ENCODE results near the gene MACC1. TPM values are rescaled to one million over a fixed set of nuclear protein-coding genes. Genes with fewer than 3 reads are reported as not detected.

MACC1 gene
- total and polyA plus RNA-seq, 4 donors, result 2.8 to 45.2 (median 14.7) TPM

DNA sequence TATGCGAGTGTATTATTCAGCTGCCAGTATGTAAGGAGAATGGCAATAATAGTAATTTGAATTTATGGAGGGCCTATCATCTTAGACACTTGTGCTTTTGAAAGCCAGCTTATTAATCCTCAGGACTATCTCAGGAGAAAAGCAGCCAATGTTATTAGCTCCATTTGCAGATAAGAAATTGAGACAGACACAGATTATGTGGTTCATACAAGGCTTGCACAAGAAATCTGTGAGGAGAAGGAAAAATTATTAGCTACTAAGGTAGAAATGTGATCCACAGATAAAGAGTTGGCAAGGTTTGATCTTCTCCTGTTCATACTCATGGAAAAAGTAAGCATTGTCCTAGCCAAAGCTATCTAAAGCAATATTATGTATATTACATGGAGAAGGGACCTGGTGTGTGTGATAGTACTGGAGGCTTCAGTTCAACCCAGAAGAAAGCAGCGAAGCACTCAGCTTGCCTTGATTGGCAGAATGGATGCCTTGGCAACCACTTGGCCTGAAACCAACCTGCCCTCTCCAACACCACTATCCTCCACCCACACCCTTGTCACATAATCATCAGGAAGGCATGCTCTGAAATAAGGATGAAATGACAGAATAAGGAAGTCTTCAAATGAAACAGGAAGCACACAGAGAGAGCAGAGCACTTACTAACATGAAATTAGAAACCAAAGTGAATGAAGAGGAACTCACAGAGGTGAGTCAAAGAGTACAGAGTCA, 18.0 kb downstream of the MACC1 start:
- WGBS, 2 donors, result 54 to 62% methylated on average over 2 of the region's 2 CpGs
- Histone ChIP-seq H3K27ac (ENCODE audit: low read depth in 1 of 2, low read length in 1 of 2) (no peak overlapping the region), H3K27me3 (ENCODE audit: control insufficient read depth in 3 of 3, insufficient read depth in 3 of 3, low read length in 2 of 3) (no peaks in the 10 kb centered on the region), H3K9me3 (ENCODE audit: control insufficient read depth in 4 of 4, insufficient read depth in 3 of 4, low read length in 3 of 4) (no peaks in the 10 kb centered on the region), H3K4me3 (no peak overlapping the region), H3K4me1 (ENCODE audit: control insufficient read depth in 5 of 5, insufficient read depth in 5 of 5, low read length in 5 of 5) (peaks cover 0 to 32% (median 3%) of the 10 kb centered on the region in 5 donors), H3K9ac (ENCODE audit: insufficient read depth in 1 of 2, low read length in 2 of 2) (no peak overlapping the region), H3K36me3 (ENCODE audit: control insufficient read depth in 4 of 4, insufficient read depth in 4 of 4, low read length in 4 of 4) (no peaks in the 10 kb centered on the region)
- peak; percentile 78 for ATAC-seq (ENCODE audit: insufficient read depth, low FRiP score)
- peak in 1 of 3 donors; percentile 30 for DNase-seq
- TF ChIP-seq, protein P1, sequence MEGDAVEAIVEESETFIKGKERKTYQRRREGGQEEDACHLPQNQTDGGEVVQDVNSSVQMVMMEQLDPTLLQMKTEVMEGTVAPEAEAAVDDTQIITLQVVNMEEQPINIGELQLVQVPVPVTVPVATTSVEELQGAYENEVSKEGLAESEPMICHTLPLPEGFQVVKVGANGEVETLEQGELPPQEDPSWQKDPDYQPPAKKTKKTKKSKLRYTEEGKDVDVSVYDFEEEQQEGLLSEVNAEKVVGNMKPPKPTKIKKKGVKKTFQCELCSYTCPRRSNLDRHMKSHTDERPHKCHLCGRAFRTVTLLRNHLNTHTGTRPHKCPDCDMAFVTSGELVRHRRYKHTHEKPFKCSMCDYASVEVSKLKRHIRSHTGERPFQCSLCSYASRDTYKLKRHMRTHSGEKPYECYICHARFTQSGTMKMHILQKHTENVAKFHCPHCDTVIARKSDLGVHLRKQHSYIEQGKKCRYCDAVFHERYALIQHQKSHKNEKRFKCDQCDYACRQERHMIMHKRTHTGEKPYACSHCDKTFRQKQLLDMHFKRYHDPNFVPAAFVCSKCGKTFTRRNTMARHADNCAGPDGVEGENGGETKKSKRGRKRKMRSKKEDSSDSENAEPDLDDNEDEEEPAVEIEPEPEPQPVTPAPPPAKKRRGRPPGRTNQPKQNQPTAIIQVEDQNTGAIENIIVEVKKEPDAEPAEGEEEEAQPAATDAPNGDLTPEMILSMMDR (IDR thresholded peaks at IDR 0.05; ENCODE audit: control extremely low read depth, extremely low read depth), result no peak

DNA sequence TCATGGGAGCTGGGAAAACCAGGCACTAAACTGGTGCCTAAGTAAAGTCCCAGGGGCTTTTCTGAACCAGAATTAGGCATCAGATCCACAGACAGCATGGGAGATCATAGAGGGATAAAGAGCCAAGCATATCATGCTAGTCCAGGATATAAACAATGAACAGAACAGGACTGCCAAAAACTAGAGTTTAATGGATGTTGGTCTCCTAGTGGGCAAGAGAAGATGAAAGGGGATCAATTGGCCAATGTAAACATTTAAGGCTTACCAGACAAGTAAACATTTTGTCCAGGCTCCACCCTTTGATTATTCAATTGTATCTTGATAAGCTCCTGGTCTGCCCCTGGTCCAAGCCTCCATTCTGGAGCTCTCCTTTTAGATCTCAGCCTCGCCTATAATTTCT, 18.9 kb downstream of the MACC1 start:
- peaks cover 0 to 40% (median 7%) of the 10 kb centered on the region in 5 donors for H3K4me1 ChIP-seq (ENCODE audit: control insufficient read depth in 5 of 5, insufficient read depth in 5 of 5, low read length in 5 of 5)
- 87 to 92% methylated on average over 1 of the region's 1 CpG for WGBS, 2 donors
- TF ChIP-seq, protein P1 (IDR thresholded peaks at IDR 0.05; ENCODE audit: control extremely low read depth, extremely low read depth), result no peak
- no peak for ATAC-seq (ENCODE audit: insufficient read depth, low FRiP score)
- H3K27ac ChIP-seq (ENCODE audit: low read depth in 1 of 2, low read length in 1 of 2), result no peak overlapping the region
- no peak overlapping the region for H3K4me3 ChIP-seq
- no peaks in the 10 kb centered on the region for H3K27me3 ChIP-seq (ENCODE audit: control insufficient read depth in 3 of 3, insufficient read depth in 3 of 3, low read length in 2 of 3)
- no peak overlapping the region for H3K9ac ChIP-seq (ENCODE audit: insufficient read depth in 1 of 2, low read length in 2 of 2)
- no peaks in the 10 kb centered on the region for H3K36me3 ChIP-seq (ENCODE audit: control insufficient read depth in 4 of 4, insufficient read depth in 4 of 4, low read length in 4 of 4)
- no peaks in the 10 kb centered on the region for H3K9me3 ChIP-seq (ENCODE audit: control insufficient read depth in 4 of 4, insufficient read depth in 3 of 4, low read length in 3 of 4)
- DNase-seq, result no peak

DNA sequence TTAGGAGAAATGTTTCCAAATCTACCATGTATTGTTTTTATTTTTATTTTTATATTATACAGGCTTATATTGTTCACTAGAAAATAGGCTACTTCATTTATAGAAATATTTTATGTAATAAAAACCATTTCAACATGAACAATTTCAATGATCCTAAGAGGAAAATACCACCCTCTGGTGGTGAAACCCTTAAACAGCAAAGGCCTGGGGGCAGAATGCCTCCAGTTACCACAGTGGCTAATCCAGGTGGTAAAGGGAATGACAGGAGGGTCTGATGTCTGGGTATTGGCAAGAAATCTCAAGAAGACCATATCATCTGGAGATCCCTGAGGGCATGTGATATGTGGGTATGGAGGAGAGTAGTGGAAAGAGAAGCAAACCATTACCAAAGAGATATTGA, 19.3 kb downstream of the MACC1 start:
- no peaks in the 10 kb centered on the region for H3K36me3 ChIP-seq (ENCODE audit: control insufficient read depth in 4 of 4, insufficient read depth in 4 of 4, low read length in 4 of 4)
- H3K9ac ChIP-seq (ENCODE audit: insufficient read depth in 1 of 2, low read length in 2 of 2), result no peak overlapping the region
- H3K9me3 ChIP-seq (ENCODE audit: control insufficient read depth in 4 of 4, insufficient read depth in 3 of 4, low read length in 3 of 4), result no peaks in the 10 kb centered on the region
- peaks cover 0 to 42% (median 7%) of the 10 kb centered on the region in 5 donors for H3K4me1 ChIP-seq (ENCODE audit: control insufficient read depth in 5 of 5, insufficient read depth in 5 of 5, low read length in 5 of 5)
- DNase-seq, result no peak
- TF ChIP-seq, protein P1 (IDR thresholded peaks at IDR 0.05; ENCODE audit: control extremely low read depth, extremely low read depth), result no peak
- no peaks in the 10 kb centered on the region for H3K27me3 ChIP-seq (ENCODE audit: control insufficient read depth in 3 of 3, insufficient read depth in 3 of 3, low read length in 2 of 3)
- no peak for ATAC-seq (ENCODE audit: insufficient read depth, low FRiP score)
- no peak overlapping the region for H3K4me3 ChIP-seq
- no peak overlapping the region for H3K27ac ChIP-seq (ENCODE audit: low read depth in 1 of 2, low read length in 1 of 2)
